Upper lobe of left lung (tissue), 4 donors: ENCODE data around the gene CSTF2.

Experiments used
- EP300 ChIP-seq, 4 donors: sonication (generic); formaldehyde crosslinking; IDR thresholded peaks; one replicate each; pipeline ENCODE4 v1.5.1; 2017; ENCODE audit warnings: antibody characterized with exemption in 4 of 4, control low read depth in 2 of 4
- POLR2A ChIP-seq, 4 donors: fragments of 450-650 bp; IDR thresholded peaks; one replicate each; pipeline ENCODE4 v1.5.1; 2016 to 2017; ENCODE audit warnings: antibody characterized with exemption in 4 of 4, mild to moderate bottlenecking in 2 of 4
- POLR2AphosphoS5 ChIP-seq, 2 donors: sonication (generic); formaldehyde crosslinking; IDR thresholded peaks; one replicate each; pipeline ENCODE4 v1.5.1; 2017; ENCODE audit warnings: antibody characterized with exemption in 2 of 2
- TF ChIP-seq, protein P1 (sequence below), 6 experiments: fragments of 450-650 bp in 4 of 6; fragments of 200-600 bp in 2 of 6; sonication (generic) in 2 of 6; IDR thresholded peaks; one replicate each; pipeline ENCODE4 v1.5.1; 2016 to 2019; ENCODE audit warnings: antibody characterized with exemption in 6 of 6

- TF ChIP-seq, protein P1, sequence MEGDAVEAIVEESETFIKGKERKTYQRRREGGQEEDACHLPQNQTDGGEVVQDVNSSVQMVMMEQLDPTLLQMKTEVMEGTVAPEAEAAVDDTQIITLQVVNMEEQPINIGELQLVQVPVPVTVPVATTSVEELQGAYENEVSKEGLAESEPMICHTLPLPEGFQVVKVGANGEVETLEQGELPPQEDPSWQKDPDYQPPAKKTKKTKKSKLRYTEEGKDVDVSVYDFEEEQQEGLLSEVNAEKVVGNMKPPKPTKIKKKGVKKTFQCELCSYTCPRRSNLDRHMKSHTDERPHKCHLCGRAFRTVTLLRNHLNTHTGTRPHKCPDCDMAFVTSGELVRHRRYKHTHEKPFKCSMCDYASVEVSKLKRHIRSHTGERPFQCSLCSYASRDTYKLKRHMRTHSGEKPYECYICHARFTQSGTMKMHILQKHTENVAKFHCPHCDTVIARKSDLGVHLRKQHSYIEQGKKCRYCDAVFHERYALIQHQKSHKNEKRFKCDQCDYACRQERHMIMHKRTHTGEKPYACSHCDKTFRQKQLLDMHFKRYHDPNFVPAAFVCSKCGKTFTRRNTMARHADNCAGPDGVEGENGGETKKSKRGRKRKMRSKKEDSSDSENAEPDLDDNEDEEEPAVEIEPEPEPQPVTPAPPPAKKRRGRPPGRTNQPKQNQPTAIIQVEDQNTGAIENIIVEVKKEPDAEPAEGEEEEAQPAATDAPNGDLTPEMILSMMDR (IDR thresholded peaks at IDR 0.05): no peak
- TF ChIP-seq EP300 (IDR thresholded peaks at IDR 0.05): no peak
- TF ChIP-seq POLR2AphosphoS5 (IDR thresholded peaks at IDR 0.05): no peak
- TF ChIP-seq POLR2A (IDR thresholded peaks at IDR 0.05): no peak
These were observed 63.5 kb downstream of the CSTF2 start for GRCh38 chrX:100883654-100884053.
